Measurements from ENCODE around the gene TAS2R39.

The TAS2R39 gene

DNA sequence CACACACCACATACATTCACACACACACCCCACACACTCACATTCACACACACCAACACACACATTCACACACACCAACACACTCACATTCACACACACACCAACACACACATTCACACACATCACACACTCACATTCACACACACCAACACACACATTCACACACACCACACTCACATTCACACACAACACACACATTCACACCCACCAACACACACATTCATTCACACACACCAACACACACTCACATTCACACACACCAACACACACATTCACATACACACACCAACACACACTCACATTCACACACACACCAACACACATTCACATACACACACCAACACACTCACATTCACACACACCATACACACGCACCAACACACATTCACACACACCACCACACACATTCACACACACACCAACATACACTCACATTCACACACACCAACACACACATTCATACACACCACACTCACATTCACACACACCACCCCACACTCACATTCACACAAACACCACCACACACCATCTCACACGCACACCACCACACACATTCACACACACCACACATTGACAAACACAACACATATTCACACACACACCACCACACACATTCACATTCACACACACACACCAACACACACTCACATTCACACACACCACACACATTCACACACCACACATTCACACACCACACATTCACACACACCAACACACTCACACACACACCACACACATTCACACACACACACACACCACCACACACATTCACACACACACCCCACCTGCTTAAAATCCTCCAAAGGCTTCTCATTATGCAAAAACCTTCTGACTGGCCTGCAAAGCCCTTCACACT is 47.6 kb downstream of the TAS2R39 start:
- TF ChIP-seq GATA2 (IDR thresholded peaks at IDR 0.05; ENCODE audit: low read depth, low read length) (no peak), GATA3 (IDR thresholded peaks at IDR 0.05; ENCODE audit: low read depth, low read length) (no peak)

Data from SH-SY5Y (cell line).